HG03432 (cell line): ENCODE results near the gene KANSL1.

Experiments used
- ATAC-seq: cut with Tn5 transposase; IDR thresholded peaks from one replicate; pipeline ENCODE4 v1.9.1; 2021; ENCODE audit warnings: mild to moderate bottlenecking, moderate library complexity; ENCODE audit not compliant: unreplicated experiment

The KANSL1 gene

DNA sequence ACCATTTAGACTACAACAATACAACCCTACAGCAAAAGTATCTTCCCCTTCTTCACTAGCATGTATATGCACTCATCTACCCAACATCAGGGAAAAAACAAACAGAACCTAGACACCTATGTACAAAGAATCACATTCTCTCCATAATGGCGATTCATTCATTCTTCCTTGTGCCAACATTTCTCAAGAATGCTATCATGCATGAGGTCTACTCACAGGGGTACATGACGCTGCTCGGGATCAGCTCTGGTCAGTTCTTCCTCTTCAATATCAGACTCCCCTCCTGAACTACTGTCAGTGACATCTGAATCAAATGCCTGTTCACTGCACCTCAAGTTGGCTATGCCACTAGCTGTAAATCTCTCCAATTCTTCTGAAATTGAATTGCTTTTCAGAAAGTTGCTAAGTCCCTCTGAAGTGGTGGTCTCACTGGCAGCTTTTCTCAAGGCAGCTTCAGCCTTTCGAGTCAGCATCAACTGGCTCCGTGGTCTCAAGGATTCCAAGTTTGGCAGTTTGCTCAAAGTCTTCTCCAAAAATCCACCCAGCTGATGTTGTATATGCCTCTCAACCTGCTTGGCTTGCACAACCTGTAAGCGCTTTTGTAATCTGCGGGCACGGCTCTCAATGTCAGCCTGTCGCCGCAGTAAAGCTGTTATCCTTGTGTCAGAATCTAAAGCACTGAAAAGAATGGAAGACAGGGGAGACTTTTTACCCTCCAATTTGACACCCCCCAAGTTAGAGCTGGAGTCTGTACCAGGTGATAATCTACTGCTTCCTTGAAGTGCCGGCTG is 22.4 kb downstream of the KANSL1 start:
- no peak for ATAC-seq

DNA sequence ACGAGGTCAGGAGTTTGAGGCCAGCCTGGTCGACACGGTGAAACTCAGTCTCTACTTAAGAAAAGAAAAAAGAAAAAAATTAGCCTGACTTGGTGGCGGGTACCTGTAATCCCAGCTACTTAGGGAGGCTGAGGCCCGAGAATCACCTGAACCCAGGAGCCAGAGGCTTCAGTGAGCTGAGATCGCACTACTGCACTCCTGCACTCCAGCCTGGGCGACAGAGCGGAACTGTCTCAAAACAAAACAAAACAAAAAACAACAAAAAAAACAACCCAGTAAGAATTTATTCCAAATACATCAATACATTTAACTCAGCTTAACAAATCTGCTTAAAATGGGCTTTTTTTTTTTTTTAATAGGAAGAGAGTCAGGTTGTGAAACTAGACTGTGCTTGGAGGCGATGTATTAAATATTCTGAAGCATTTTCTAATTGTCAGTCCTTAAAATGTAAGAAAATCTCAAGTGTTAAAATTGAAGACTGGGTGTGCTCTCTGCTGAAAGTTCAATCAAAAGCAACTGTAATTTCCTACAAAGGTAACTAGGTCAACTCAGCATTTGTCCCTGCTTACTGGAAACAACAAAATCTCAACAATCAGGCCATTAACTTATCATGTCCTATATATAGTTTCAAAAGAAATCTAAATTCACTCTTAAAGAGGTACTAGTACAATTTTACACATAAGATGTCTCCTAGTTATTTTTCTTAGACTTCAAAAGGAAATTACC is 23.2 kb downstream of the KANSL1 start:
- ATAC-seq = no peak

DNA sequence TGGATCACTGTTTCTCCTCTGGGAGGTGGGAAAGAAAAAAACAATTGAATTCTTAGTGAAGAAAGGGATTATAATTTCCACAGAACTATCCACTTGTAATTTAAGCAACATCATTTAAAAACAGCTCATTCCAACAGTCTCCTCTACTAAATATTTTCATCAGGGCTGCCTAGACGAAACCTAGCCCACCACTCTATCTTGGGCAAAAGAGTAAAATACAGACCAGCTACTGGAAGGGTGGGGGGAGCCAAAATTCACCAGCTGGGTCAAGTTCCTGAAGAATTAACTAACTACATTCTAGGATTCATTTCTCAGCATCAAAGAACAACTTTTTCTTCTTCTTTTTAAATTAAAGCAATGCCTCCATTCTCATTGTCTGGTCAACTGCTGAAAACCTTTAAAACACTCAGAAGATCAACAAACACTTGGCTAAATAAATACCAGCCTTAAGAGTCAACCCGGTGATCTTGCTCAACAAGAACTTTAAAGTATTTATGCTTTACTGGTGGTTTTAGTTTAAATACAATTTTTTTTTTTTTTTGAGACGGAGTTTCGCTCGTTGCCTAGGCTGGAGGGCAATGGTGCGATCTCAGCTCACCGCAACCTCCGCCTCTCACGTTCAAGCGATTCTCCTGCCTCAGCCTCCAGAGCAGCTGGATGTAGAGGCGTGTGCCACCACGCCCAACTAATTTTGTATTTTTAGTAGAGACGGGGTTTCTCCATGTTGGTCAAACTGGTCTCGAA is 25.2 kb downstream of the KANSL1 start:
- ATAC-seq = no peak

DNA sequence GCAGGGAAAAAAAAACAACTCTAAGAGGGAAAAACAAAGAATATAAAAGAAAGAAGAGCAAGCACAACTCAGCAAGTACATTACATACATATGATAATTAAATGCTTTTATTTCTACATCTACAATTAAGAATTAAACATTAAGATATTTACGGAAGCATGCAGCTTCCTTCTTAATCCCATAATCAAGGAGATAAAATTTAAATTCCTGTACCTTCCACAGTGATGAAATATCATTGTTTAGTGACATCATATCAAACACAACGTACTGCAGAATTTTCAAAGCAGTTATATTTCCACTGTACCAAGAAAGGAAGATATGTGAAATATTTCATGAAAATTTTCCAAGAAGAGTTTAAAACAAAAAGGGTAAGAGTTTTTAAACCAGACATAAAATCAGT is 26.0 kb downstream of the KANSL1 start:
- no peak for ATAC-seq

DNA sequence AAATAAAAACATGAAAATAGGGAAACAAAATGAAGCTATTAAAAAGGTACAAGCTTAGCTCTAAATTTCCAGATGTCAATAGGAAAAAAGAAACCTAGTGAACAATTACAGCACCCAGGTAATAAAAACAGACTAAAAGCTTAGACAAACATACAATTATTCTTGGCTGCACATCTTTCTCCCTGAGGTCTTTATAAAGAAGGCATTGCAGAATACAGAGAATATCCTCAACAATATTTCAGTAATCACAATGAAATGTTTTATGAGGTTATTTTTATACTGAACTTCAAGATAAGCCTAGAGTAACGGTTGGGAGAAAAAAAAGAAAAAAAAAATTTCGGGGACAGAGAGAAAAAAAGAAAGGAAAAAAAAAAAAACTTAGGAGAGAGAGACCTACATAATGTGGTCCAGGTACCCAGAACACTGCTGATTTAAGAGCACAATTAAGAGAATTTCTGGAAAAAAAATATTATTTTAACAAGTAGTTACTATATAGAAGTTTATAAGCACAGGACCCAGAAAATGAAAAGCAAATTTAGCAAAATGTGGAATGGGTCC is 26.5 kb downstream of the KANSL1 start:
- ATAC-seq = no peak

DNA sequence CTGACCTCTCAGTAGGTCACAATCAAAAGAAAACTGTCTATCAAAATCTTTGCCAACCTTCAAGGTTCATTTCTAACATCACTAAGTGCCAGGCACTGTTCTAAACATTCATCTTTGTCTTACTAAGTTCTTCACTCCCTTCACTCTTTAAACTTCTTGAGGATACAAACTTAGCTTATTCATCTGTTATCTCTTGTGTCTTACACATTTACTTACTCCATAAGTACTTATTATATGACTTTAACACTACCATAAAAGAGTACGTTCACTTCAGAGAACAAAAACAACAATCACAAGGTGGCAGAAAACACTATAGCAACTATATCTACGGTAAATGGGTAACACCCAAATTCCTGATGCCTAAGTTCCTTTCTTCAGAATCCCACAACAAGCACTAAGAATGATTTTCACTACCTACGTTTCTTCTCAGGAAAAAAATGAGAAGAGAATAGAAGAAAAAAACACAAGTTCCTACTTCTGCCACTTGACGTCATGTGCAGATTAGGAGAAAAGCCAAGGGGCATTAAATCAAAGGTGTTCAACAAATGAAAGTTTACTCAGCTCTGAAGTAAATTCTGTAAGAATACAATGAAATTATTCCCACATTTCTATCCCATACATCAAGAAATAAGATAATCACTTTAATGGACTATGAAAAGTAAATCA is 29.2 kb downstream of the KANSL1 start:
- no peak for ATAC-seq

DNA sequence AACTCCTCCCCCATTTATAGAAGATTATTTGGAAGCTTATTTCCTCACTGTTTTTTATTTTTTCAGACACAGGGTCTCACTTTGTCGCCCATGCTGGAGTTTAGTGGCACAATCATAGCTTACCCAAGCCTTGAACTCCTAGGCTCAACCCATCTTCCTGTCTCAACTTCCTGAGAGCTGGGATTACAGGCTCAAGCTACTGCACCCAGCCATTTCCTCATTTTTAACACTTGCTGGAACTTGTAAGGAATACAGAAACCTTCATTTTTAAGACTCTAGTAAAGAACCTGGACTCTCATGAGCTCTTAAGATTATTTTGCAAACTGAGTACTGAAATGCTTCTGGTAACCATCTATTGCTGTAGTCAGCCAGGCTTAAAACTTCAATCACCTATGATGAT is 29.9 kb downstream of the KANSL1 start:
- no peak for ATAC-seq

DNA sequence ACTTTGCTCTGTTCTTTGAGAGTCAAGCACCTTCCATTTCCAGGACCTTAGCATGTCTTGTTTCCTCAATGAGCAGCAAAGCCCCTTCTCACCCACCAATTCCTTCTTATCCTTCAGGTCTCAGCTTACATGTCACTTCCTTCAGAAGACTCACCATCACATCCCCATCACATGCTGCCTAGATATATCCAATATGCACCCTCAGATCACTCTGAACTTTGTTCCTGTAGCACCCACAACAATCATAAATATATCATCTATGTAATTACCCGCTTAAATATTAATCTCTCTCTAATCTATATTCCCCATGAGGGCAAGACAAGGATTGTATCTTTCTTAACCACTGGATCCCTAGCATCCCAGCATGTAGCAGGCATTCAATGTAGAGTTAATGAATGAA is 30.4 kb downstream of the KANSL1 start:
- ATAC-seq = no peak

DNA sequence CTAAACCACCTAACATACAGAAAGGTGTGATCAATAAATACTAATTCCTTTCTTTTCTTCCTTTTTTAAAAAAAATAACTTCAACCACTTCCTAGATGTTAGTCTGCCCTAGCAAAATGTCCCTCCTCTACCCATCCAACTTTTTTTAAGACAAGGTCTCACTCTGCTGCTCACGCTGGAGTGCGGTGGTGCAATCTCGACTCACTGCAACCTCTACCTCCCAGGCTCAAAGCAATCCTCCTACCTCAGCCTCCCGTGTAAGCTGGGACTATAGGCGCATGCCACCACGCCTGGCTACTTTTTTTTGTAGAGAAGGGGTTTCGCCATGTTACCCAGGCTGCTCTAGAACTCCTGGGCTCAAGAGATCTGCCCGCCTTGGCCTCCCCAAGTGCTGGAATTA is 33.1 kb downstream of the KANSL1 start:
- ATAC-seq = no peak

DNA sequence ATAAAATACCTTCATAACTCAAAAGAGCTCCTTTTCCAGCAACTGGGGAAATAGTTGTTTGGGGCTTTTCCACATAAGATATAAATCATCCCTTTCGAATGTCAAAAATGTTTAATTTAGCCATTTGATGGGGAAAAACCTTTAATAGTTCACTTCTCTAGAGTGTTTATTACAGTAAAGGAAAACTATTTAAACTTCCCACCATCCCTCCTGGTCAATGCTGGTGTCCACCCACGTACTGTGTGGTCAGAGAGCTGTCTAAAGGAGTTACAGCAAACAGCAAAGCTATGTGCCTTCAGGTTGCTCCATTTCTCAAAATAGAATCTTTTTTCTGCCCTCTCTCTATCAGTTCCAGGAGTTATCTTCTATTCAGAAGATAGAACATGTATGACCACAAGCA is 33.5 kb downstream of the KANSL1 start:
- ATAC-seq = no peak

DNA sequence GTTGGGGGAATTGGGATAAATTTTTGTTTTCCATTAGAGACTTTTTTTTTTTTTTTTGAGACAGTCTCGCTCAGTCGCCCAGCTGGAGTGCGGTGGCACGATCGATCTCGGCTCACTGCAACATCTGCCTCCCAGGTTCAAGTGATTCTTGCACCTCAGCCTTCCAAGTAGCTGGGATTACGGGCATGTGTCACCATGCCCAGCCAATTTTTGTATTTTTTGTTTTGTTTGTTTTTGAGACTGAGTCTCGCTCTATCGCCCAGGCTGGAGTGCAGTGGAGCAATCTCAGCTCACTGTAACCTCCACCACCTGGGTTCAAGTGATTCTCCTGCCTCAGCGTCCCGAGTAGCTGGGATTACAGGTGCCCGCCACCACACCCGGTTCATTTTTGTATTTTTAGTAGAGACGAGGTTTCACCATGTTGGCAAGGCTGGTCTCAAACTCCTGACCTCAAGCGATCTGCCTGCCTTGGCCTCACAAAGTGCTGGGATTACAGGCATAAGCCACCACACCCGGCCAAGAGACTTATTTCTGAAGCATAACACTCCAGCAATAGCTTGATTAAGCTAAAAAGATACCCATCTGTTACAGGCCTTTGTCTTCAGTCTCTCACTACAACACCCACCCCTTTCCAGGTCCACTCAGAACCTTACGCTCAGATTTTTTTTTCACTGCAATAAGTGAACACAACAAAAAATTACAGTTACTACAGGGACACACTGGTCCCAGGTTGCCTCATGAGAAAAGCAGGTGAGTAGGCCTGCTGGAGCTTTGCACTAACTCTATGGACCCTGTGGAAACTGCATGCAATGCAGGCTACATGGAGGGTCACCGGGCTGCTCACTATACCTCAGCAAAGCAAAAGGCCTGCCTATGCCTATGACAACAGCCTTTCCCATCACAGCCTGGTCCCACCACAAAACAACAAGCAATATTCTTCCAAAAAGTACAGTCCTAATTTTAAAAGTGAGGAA is 34.6 kb downstream of the KANSL1 start:
- ATAC-seq = no peak

DNA sequence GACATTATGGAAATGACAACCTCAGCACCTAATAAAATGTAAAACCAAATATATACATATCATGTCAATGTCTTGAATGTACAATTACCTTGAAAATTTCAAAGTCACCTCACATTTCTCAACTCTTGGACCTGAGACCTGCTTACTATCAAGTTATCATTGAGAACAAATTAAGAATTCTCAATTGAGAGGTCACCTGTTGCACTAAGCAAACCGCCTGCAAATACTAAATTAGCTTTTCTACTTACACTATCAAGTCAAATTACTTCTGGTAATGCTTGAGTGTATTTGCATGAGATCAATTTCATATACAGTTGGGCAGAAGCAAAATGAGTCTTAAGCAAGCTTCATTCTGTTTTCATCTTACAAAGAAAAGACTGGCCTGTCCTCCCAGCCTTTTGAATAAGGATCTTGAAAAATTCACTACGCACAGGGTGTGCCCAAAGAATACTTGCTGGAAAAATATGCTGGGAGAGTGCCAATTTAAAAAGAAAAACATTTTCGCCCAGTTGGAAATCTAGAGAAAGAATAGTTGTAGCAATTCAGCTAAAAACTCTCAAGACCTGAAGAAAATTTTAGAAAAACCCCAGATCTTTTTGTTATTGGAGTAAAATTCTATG is 35.7 kb downstream of the KANSL1 start:
- no peak for ATAC-seq

DNA sequence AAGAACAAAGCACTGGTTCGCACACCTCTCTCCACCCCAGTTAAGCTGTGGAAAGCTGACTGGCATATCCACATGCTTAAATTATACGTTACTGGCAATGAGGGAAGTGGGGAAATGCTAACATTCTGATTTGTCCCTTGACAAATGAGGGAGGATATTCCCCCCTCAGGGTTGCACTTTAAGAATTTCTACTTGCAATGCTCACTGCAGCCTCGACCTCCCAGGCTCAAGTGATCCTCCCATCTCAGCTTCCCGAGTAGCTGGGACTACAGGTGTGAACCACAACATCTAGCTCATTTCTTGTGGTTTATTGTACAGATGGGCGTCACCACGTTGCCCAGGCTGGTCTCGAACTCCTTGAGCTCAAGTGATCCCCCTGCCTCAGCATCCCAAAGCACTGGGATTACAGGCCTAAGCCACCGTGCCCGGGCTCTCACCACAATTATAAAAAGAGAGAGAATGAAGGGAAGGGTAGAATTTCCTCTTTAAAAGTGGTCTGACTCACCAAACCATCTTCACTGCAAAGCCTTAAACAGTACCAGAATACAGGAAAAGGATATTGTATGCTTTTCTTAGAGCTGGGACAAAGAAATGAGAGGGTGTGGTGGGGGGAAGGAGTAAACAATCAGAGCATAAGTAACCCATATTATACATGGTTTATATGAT is 38.9 kb downstream of the KANSL1 start:
- no peak for ATAC-seq

DNA sequence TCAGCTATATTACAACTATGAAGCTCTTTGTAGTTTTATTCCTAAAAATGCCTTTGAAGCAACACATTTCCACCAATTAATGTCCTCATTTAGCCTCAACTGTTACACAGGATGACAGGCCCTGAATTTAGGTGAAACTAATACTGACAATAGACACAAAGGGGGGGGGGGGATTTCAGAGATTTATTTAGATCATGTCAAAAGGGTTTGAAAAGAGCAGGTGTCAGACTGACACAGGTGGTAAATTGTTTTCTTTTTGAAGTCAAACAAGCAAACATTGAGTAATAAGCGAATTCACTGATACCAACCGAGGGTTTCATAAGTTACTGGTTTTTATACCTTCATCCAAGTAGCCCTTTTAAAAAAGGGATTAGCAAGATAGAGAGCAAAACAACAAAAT is 40.8 kb downstream of the KANSL1 start:
- ATAC-seq = no peak

DNA sequence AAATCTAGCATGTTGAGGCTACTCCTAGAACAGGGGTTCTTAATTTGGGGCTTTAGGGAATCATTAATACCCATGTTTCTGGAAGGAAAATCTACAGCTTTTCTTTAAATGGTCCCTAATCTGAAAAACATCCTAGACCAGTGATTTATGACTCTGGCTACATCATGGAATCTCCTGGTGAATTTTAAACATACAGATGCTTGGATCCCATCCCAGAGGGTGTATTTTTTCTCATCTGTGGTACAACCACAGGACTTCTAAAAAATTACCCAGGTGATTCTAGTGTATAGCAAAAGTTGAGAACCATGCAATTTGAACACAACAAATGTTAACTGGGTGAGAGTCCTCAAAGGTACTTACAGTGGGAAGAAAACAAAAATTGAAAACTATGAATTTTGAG is 41.5 kb downstream of the KANSL1 start:
- ATAC-seq = no peak

DNA sequence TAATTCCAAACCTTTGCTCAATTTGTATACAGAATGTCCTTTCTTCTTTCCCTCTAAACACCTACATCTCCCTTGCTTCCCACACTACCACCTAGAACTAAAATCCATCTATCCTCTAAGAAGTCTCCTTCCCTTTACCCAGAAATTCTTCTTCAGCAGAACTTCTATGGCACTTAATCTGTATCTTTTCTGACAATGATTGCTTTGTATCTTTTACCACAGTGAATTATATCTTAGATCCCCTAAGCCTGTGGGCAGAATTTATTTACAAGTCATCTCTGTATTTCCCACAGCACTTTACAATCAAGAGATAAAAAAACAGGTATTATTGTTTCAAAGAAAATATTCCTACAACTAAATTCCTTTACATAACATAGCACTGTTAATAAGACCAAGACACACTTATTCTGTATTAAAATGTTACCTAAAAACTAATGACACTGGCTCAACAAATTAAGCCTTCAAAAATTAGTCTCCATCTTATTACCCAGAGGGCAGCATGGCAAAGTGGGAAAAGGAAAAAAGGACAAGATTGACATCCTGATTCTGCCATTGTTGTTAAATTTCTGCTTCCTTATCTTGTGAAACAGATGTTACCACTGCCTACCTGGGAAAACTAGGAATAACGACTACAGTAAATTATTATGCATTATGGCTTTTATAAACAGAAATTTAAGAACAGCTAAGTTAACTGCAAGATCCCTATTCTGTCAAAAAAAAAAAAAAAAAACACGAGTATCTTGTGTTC is 42.8 kb downstream of the KANSL1 start:
- no peak for ATAC-seq

DNA sequence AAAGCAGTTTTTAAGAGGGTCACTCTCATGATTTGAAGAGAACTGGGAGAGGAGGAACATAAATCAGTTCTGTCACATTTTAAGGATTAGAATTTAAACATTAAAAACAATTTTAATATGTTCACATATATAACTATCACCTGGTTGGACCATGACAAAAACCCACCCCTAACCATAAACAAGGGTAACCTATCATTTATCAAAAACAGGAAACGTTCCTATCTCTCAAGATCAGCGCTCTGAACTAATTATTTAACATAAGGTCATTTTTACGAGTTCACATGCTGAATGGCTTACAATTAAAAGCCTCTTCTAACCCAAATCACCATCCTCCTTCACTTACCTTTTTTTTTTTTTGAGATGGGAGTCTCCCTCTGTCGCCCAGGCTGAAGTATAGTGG is 45.0 kb downstream of the KANSL1 start:
- ATAC-seq = no peak

DNA sequence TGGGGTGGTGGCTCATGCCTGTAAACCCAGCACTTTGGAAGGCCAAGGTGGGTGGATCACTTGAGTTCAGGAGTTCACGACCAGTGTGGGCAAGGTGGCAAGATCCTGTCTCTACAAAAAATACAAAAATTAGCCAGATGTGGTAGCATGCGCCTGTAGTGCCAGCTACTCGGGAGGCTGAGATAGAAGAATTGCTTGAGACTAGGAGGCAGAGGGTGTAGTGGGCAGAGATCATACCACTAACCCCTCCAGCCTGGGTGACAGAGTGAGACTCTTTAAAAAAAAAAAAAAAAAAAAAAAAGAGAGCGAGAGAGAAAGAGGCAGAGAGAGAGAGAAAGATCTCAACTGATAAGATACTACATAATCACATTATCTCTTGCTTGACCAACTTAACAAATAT is 45.9 kb downstream of the KANSL1 start:
- ATAC-seq = no peak
